HG03025 (cell line): ENCODE measurements around the gene COL18A1.

Source experiments
- ATAC-seq: cut with Tn5 transposase; IDR thresholded peaks from one replicate; pipeline ENCODE4 v1.9.1; 2021; ENCODE audit warnings: mild to moderate bottlenecking, moderate library complexity; ENCODE audit not compliant: unreplicated experiment, low FRiP score

Gene COL18A1

GRCh38 chr21:45487891-45488600 lies 83.1 kb downstream of the COL18A1 start:
- ATAC-seq, result no peak

- no peak for ATAC-seq
Measured at GRCh38 chr21:45488931-45489721, 84.2 kb downstream of the COL18A1 start.

GRCh38 chr21:45489722-45489982 lies 84.7 kb downstream of the COL18A1 start:
- no peak for ATAC-seq

GRCh38 chr21:45490049-45490731 lies 85.2 kb downstream of the COL18A1 start:
- ATAC-seq, result no peak

- no peak for ATAC-seq
Measured at GRCh38 chr21:45491056-45491455, 86.1 kb downstream of the COL18A1 start.

- no peak for ATAC-seq
Measured at GRCh38 chr21:45491623-45492022, 86.7 kb downstream of the COL18A1 start.

GRCh38 chr21:45492765-45493164 lies 87.8 kb downstream of the COL18A1 start:
- no peak for ATAC-seq

GRCh38 chr21:45493401-45494001 lies 88.5 kb downstream of the COL18A1 start:
- ATAC-seq, result no peak

GRCh38 chr21:45494135-45494850 lies 89.3 kb downstream of the COL18A1 start:
- no peak for ATAC-seq

- ATAC-seq, result no peak
Measured at GRCh38 chr21:45494851-45495680, 90.1 kb downstream of the COL18A1 start.

GRCh38 chr21:45496151-45496967 lies 91.4 kb downstream of the COL18A1 start:
- ATAC-seq, result no peak

GRCh38 chr21:45496968-45497845 lies 92.2 kb downstream of the COL18A1 start:
- ATAC-seq, result no peak

- no peak for ATAC-seq
Measured at GRCh38 chr21:45497846-45498645, 93.1 kb downstream of the COL18A1 start.

- ATAC-seq, result no peak
Measured at GRCh38 chr21:45498646-45499000, 93.7 kb downstream of the COL18A1 start.

- no peak for ATAC-seq
Measured at GRCh38 chr21:45499201-45499750, 94.3 kb downstream of the COL18A1 start.

- ATAC-seq, result no peak
Measured at GRCh38 chr21:45499970-45500577, 95.1 kb downstream of the COL18A1 start.
